HG03457 (cell line): ENCODE results near the gene HPSE2.
"Not testable (repeated sequence)": the region's sequence is repeated elsewhere in the genome, so short reads cannot be mapped to it uniquely, and the experiment has no call there.

ENCODE experiments used
- ATAC-seq: cut with Tn5 transposase; IDR thresholded peaks from one replicate; pipeline ENCODE4 v1.9.1; 2021; ENCODE audit warnings: moderate number of reproducible peaks; ENCODE audit not compliant: unreplicated experiment

Gene HPSE2

GRCh38 chr10:99170116-99170675, 65.5 kb downstream of the HPSE2 start:
- no peak for ATAC-seq

- no peak for ATAC-seq
Observed at GRCh38 chr10:99161165-99161564, 74.5 kb downstream of the HPSE2 start.

- no peak for ATAC-seq
Observed at GRCh38 chr10:99143651-99144050, 92.0 kb downstream of the HPSE2 start.

GRCh38 chr10:99143011-99143410, 92.6 kb downstream of the HPSE2 start:
- ATAC-seq = no peak

GRCh38 chr10:99132897-99133296, 102.8 kb downstream of the HPSE2 start:
- not testable (repeated sequence) for ATAC-seq

GRCh38 chr10:99125879-99126278, 109.8 kb downstream of the HPSE2 start:
- no peak for ATAC-seq

GRCh38 chr10:99124376-99124775, 111.3 kb downstream of the HPSE2 start:
- ATAC-seq = no peak

GRCh38 chr10:99123851-99124250, 111.8 kb downstream of the HPSE2 start:
- no peak for ATAC-seq

GRCh38 chr10:99123336-99123735, 112.3 kb downstream of the HPSE2 start:
- no peak for ATAC-seq

GRCh38 chr10:99119258-99119748, 116.3 kb downstream of the HPSE2 start:
- ATAC-seq = no peak

- no peak for ATAC-seq
Observed at GRCh38 chr10:99115703-99116102, 119.9 kb downstream of the HPSE2 start.

- no peak for ATAC-seq
Observed at GRCh38 chr10:99085358-99085757, 150.3 kb downstream of the HPSE2 start.

GRCh38 chr10:99084161-99084560, 151.5 kb downstream of the HPSE2 start:
- no peak for ATAC-seq

- ATAC-seq = no peak
Observed at GRCh38 chr10:99080275-99080945, 155.2 kb downstream of the HPSE2 start.

- no peak for ATAC-seq
Observed at GRCh38 chr10:99062591-99062990, 173.1 kb downstream of the HPSE2 start.

GRCh38 chr10:99058762-99059161, 176.9 kb downstream of the HPSE2 start:
- ATAC-seq = no peak

GRCh38 chr10:99057936-99058690, 177.5 kb downstream of the HPSE2 start:
- no peak for ATAC-seq

GRCh38 chr10:99045671-99046070, 190.0 kb downstream of the HPSE2 start:
- ATAC-seq = no peak

- ATAC-seq = no peak
Observed at GRCh38 chr10:99042051-99042771, 193.4 kb downstream of the HPSE2 start.

- no peak for ATAC-seq
Observed at GRCh38 chr10:99041468-99041867, 194.2 kb downstream of the HPSE2 start.

- ATAC-seq = no peak
Observed at GRCh38 chr10:99013885-99014284, 221.8 kb downstream of the HPSE2 start.
